22Rv1 (cell line): ENCODE measurements around the gene RTF2.

ENCODE experiments used
- CTCF ChIP-seq: fragments of 450-650 bp; IDR thresholded peaks from 2 replicates; pipeline ENCODE4 v1.5.1; 2017; ENCODE audit warnings: mild to moderate bottlenecking
- ZFX ChIP-seq: fragments of 450-650 bp; IDR thresholded peaks from 2 replicates; pipeline ENCODE4 v1.6.1; 2017; ENCODE audit warnings: antibody characterized with exemption, borderline replicate concordance

DNA sequence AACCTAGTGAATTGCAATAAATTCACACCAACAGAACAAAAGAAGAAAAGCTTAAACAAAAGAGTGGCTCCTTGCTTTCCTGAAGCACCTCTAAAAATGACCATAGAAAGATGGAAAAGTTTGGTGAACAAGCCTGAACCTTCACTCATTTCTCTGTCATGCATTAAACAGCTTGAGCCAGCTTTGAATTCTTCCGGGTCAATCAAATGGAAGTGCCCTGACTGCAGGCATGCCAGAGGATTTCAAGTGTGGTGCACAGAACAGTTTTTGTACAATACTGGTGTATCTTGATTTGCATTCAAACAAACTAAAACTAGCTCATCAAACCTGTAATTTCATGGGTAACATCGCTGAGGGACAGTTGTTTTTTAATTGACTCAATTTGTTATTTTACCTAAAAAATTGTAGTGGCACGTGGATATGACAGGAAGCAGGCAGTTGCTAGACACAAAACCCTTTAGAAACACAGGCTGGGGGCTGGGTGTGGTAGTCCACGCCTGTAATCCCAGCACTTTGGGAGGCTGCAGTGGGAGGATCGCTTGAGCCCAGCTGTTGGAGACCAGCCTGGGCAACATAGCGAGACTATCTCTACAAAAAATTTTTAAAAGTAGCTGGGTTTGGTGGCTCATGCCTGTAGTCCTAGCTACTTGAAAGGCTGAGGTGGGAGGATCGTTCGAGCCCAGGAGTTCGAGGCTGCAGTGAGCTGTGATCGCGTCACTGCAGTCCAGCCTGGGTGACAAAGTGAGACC, 47.3 kb upstream of the RTF2 start:
- TF ChIP-seq CTCF, result no peak
- no peak for TF ChIP-seq ZFX
